ENCODE results near the gene TPP1. TPM values are rescaled to one million over a fixed set of nuclear protein-coding genes. Genes with fewer than 3 reads are reported as not detected.

The TPP1 gene
- total RNA-seq, 3 donors from 2014 or later, result 25.4 to 35.6 (median 27.3) TPM

- ATAC-seq, result no peak
- H3K9me3 Mint-ChIP-seq, result peaks cover 26% of the 10 kb centered on the region
- H3K27me3 Mint-ChIP-seq (ENCODE audit: low read depth), result no peaks in the 10 kb centered on the region
- H3K4me1 Mint-ChIP-seq (ENCODE audit: low read depth), result no peaks in the 10 kb centered on the region
- DNase-seq, result no peak
- peaks cover 40% of the 10 kb centered on the region for H3K36me3 Mint-ChIP-seq (ENCODE audit: insufficient read depth)
- no peak overlapping the region for H3K4me3 Mint-ChIP-seq
Measured at GRCh38 chr11:6584528-6584927, 34.7 kb downstream of the TPP1 start.

- no peak for ATAC-seq
- H3K36me3 Mint-ChIP-seq (ENCODE audit: insufficient read depth), result peaks cover 40% of the 10 kb centered on the region
- no peak overlapping the region for H3K4me3 Mint-ChIP-seq
- H3K4me1 Mint-ChIP-seq (ENCODE audit: low read depth), result no peaks in the 10 kb centered on the region
- H3K9me3 Mint-ChIP-seq, result peaks cover 26% of the 10 kb centered on the region
- H3K27me3 Mint-ChIP-seq (ENCODE audit: low read depth), result no peaks in the 10 kb centered on the region
- DNase-seq, result no peak
Measured at GRCh38 chr11:6583584-6583983, 35.6 kb downstream of the TPP1 start.

GRCh38 chr11:6579681-6580080 lies 39.5 kb downstream of the TPP1 start:
- no peak overlapping the region for H3K4me3 Mint-ChIP-seq
- no peaks in the 10 kb centered on the region for H3K4me1 Mint-ChIP-seq (ENCODE audit: low read depth)
- DNase-seq (no peak), ATAC-seq (no peak)
- H3K36me3 Mint-ChIP-seq (ENCODE audit: insufficient read depth), result peaks cover 31% of the 10 kb centered on the region
- H3K27me3 Mint-ChIP-seq (ENCODE audit: low read depth), result no peaks in the 10 kb centered on the region
- H3K9me3 Mint-ChIP-seq, result peaks cover 23% of the 10 kb centered on the region

GRCh38 chr11:6578134-6578533 lies 41.1 kb downstream of the TPP1 start:
- ATAC-seq, result no peak
- Mint-ChIP-seq H3K4me3 (no peak overlapping the region), H3K27me3 (ENCODE audit: low read depth) (no peaks in the 10 kb centered on the region), H3K36me3 (ENCODE audit: insufficient read depth) (peaks cover 18% of the 10 kb centered on the region), H3K4me1 (ENCODE audit: low read depth) (no peaks in the 10 kb centered on the region), H3K9me3 (peaks cover 7% of the 10 kb centered on the region)
- no peak for DNase-seq

GRCh38 chr11:6576471-6577373 lies 42.5 kb downstream of the TPP1 start:
- H3K4me1 Mint-ChIP-seq (ENCODE audit: low read depth), result no peaks in the 10 kb centered on the region
- H3K4me3 Mint-ChIP-seq, result no peak overlapping the region
- ATAC-seq, result no peak
- H3K36me3 Mint-ChIP-seq (ENCODE audit: insufficient read depth), result peaks cover 14% of the 10 kb centered on the region
- no peaks in the 10 kb centered on the region for H3K27me3 Mint-ChIP-seq (ENCODE audit: low read depth)
- H3K9me3 Mint-ChIP-seq, result no peaks in the 10 kb centered on the region
- DNase-seq, result no peak

GRCh38 chr11:6574816-6575715 lies 44.2 kb downstream of the TPP1 start:
- ATAC-seq (no peak), DNase-seq (no peak)
- Mint-ChIP-seq H3K4me1 (ENCODE audit: low read depth) (no peaks in the 10 kb centered on the region), H3K4me3 (no peak overlapping the region), H3K9me3 (no peaks in the 10 kb centered on the region), H3K27me3 (ENCODE audit: low read depth) (no peaks in the 10 kb centered on the region), H3K36me3 (ENCODE audit: insufficient read depth) (peaks cover 13% of the 10 kb centered on the region)

GRCh38 chr11:6572215-6572614 lies 47.0 kb downstream of the TPP1 start:
- Mint-ChIP-seq H3K27me3 (ENCODE audit: low read depth) (no peaks in the 10 kb centered on the region), H3K4me1 (ENCODE audit: low read depth) (no peaks in the 10 kb centered on the region), H3K4me3 (no peak overlapping the region), H3K9me3 (no peaks in the 10 kb centered on the region), H3K36me3 (ENCODE audit: insufficient read depth) (peaks cover 16% of the 10 kb centered on the region)
- DNase-seq, result no peak
- ATAC-seq, result no peak

GRCh38 chr11:6571434-6572008 lies 47.7 kb downstream of the TPP1 start:
- Mint-ChIP-seq H3K9me3 (no peaks in the 10 kb centered on the region), H3K4me1 (ENCODE audit: low read depth) (no peaks in the 10 kb centered on the region)

GRCh38 chr11:6570691-6571427 lies 48.4 kb downstream of the TPP1 start:
- Mint-ChIP-seq H3K4me3 (no peak overlapping the region), H3K9me3 (no peaks in the 10 kb centered on the region), H3K27me3 (ENCODE audit: low read depth) (no peaks in the 10 kb centered on the region), H3K36me3 (ENCODE audit: insufficient read depth) (peaks cover 19% of the 10 kb centered on the region), H3K4me1 (ENCODE audit: low read depth) (no peaks in the 10 kb centered on the region)
- ATAC-seq (no peak), DNase-seq (no peak)

More at GRCh38 chr11:6571434-6572008, 47.7 kb downstream of the TPP1 start:
- Mint-ChIP-seq H3K27me3 (ENCODE audit: low read depth) (no peaks in the 10 kb centered on the region), H3K4me3 (no peak overlapping the region), H3K36me3 (ENCODE audit: insufficient read depth) (peaks cover 17% of the 10 kb centered on the region)
- ATAC-seq (no peak), DNase-seq (no peak)

GRCh38 chr11:6569706-6570105 lies 49.5 kb downstream of the TPP1 start:
- Mint-ChIP-seq H3K36me3 (ENCODE audit: insufficient read depth) (peaks cover 24% of the 10 kb centered on the region), H3K4me3 (no peak overlapping the region), H3K27me3 (ENCODE audit: low read depth) (no peaks in the 10 kb centered on the region), H3K9me3 (no peaks in the 10 kb centered on the region), H3K4me1 (ENCODE audit: low read depth) (no peaks in the 10 kb centered on the region)
- ATAC-seq, result no peak
- DNase-seq, result no peak

- no peak overlapping the region for H3K4me3 Mint-ChIP-seq
- peaks cover 27% of the 10 kb centered on the region for H3K36me3 Mint-ChIP-seq (ENCODE audit: insufficient read depth)
- ATAC-seq (no peak), DNase-seq (no peak)
- no peaks in the 10 kb centered on the region for H3K4me1 Mint-ChIP-seq (ENCODE audit: low read depth)
- H3K27me3 Mint-ChIP-seq (ENCODE audit: low read depth), result no peaks in the 10 kb centered on the region
- H3K9me3 Mint-ChIP-seq, result no peaks in the 10 kb centered on the region
Measured at GRCh38 chr11:6568191-6568918, 50.9 kb downstream of the TPP1 start.

GRCh38 chr11:6567371-6567745 lies 51.9 kb downstream of the TPP1 start:
- H3K9me3 Mint-ChIP-seq, result no peaks in the 10 kb centered on the region
- no peak overlapping the region for H3K4me3 Mint-ChIP-seq
- no peaks in the 10 kb centered on the region for H3K4me1 Mint-ChIP-seq (ENCODE audit: low read depth)
- ATAC-seq (no peak), DNase-seq (no peak)
- no peaks in the 10 kb centered on the region for H3K27me3 Mint-ChIP-seq (ENCODE audit: low read depth)
- peaks cover 22% of the 10 kb centered on the region for H3K36me3 Mint-ChIP-seq (ENCODE audit: insufficient read depth)

GRCh38 chr11:6566704-6567370 lies 52.4 kb downstream of the TPP1 start:
- no peak for DNase-seq
- Mint-ChIP-seq H3K9me3 (no peaks in the 10 kb centered on the region), H3K27me3 (ENCODE audit: low read depth) (no peaks in the 10 kb centered on the region), H3K36me3 (ENCODE audit: insufficient read depth) (peaks cover 25% of the 10 kb centered on the region), H3K4me1 (ENCODE audit: low read depth) (no peaks in the 10 kb centered on the region), H3K4me3 (no peak overlapping the region)
- ATAC-seq, result no peak
